Testis (tissue), 3 donors: ENCODE data around the gene GRIK2. TPM values are rescaled to one million over a fixed set of nuclear protein-coding genes. Genes with fewer than 3 reads are reported as not detected.

Experiments
- DNase-seq: peaks from one replicate; pipeline ENCODE4 v3.0.0-alpha.2; 2019
- H3K27ac ChIP-seq, 2 donors: fragments of 200-600 bp; sonication (generic); one replicate each; pipeline ENCODE4 v1.5.1; 2019
- H3K27me3 ChIP-seq: fragments of 200-600 bp; sonication (generic); one replicate; pipeline ENCODE4 v1.5.1; 2019
- H3K36me3 ChIP-seq: fragments of 200-600 bp; sonication (generic); one replicate; pipeline ENCODE4 v1.5.1; 2017; ENCODE audit warnings: low read depth; ENCODE audit errors: missing control alignments
- H3K4me1 ChIP-seq: fragments of 200-600 bp; sonication (generic); one replicate; pipeline ENCODE4 v1.5.1; 2019
- H3K4me3 ChIP-seq, 2 donors: fragments of 200-600 bp; sonication (generic); one replicate each; pipeline ENCODE4 v1.5.1; 2017 to 2019
- H3K9me3 ChIP-seq: fragments of 200-600 bp; sonication (generic); one replicate; pipeline ENCODE4 v1.5.1; 2017
- POLR2A ChIP-seq: fragments of 450-650 bp; IDR thresholded peaks from one replicate; pipeline ENCODE4 v1.6.1; 2017; ENCODE audit warnings: antibody characterized with exemption, mild to moderate bottlenecking, moderate library complexity
- WGBS, 2 donors: methylation state at CpG; one replicate each; pipeline ENCODE4 v1.1.5; 2018; 5-methylcytosine and 5-hydroxymethylcytosine counted together
- intact Hi-C: fragments of 100-400 bp; cut with DNase I; formaldehyde crosslinking; loops from one replicate; pipeline ENCODE4 v1.15.1; 2023; ENCODE audit warnings: low total_unique reads
- polyA plus RNA-seq: library from polyadenylated mRNA; stranded (reverse); fragments of 350-450 nt; fragmentation: Illumina TruSeq; extraction: RNeasy Lipid Tissue Mini Kit (QIAGEN cat#74804); gene quantifications from one replicate; pipeline ENCODE4 v1.2.3, GENCODE V29; 2014; ENCODE audit warnings: low read depth, low replicate concordance; ENCODE audit not compliant: insufficient read depth
- total RNA-seq, 2 donors: library from RNA; depleted of rRNA; stranded (reverse); fragments of >200 nt; gene quantifications; one replicate each; pipeline ENCODE4 v1.2.3, GENCODE V29; 2016
- TF ChIP-seq, protein P1 (sequence below), 3 experiments: fragments of 450-650 bp in 2 of 3; fragments of 200-600 bp in 1 of 3; sonication (generic) in 1 of 3; IDR thresholded peaks; one replicate each; pipeline ENCODE4 v1.5.1; 2016 to 2019; ENCODE audit warnings: antibody characterized with exemption in 3 of 3, mild to moderate bottlenecking in 2 of 3, moderate library complexity in 1 of 3

Gene GRIK2
- total and polyA plus RNA-seq, 3 donors from 2014 or later: 1.1 to 23.5 (median 12.4) TPM

DNA sequence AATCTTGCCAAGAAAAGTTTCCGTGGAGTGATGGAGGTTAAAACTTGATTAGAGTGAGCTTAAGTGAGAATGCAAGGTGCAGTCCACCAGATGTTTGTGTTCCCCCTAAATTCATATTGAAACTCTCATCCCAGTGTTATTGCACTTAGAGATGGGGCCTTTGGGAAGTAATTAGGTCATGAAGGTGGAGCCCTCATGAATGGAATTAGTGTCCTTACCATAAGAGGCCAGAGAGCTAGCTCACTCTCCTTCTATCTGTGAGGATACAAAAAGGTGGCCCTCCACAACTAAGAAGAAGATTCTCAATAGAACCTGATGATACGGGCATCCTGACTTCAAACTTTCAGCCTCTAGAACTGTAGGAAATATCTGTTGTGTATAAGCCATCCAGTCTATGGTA is 258.6 kb downstream of the GRIK2 start:
- no peaks in the 10 kb centered on the region for H3K27me3 ChIP-seq
- TF ChIP-seq, protein P1, sequence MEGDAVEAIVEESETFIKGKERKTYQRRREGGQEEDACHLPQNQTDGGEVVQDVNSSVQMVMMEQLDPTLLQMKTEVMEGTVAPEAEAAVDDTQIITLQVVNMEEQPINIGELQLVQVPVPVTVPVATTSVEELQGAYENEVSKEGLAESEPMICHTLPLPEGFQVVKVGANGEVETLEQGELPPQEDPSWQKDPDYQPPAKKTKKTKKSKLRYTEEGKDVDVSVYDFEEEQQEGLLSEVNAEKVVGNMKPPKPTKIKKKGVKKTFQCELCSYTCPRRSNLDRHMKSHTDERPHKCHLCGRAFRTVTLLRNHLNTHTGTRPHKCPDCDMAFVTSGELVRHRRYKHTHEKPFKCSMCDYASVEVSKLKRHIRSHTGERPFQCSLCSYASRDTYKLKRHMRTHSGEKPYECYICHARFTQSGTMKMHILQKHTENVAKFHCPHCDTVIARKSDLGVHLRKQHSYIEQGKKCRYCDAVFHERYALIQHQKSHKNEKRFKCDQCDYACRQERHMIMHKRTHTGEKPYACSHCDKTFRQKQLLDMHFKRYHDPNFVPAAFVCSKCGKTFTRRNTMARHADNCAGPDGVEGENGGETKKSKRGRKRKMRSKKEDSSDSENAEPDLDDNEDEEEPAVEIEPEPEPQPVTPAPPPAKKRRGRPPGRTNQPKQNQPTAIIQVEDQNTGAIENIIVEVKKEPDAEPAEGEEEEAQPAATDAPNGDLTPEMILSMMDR (IDR thresholded peaks at IDR 0.05): no peak
- TF ChIP-seq POLR2A: no peak
- H3K27ac ChIP-seq: no peak overlapping the region
- no peak for DNase-seq
- no peaks in the 10 kb centered on the region for H3K9me3 ChIP-seq
- H3K36me3 ChIP-seq: no peaks in the 10 kb centered on the region
- intact Hi-C loops: no loop called here
- H3K4me3 ChIP-seq: no peak overlapping the region
- 83 to 87% methylated on average over 2 of the region's 2 CpGs for WGBS, 2 donors
- H3K4me1 ChIP-seq: no peaks in the 10 kb centered on the region

DNA sequence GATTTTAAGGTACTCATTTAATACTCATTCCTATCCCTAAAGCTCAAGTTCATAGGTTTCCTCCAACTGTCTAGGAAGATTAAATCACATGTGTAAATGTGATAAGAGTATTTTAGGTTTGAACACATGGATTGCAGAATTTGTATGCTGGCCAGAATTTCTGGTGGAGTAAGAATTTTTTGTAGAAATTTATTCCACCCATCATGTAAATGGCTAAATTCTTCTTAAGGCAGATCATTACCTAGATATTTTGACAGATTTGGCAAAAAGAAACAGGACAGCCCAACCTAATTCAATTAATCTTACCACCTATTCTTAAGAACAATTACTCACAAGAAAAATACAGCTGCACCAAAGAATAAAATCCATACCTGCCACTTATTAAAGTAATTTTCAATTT is 261.6 kb downstream of the GRIK2 start:
- TF ChIP-seq, protein P1 (IDR thresholded peaks at IDR 0.05): no peak
- TF ChIP-seq POLR2A: no peak
- Histone ChIP-seq H3K27ac (no peak overlapping the region), H3K36me3 (no peaks in the 10 kb centered on the region), H3K27me3 (no peaks in the 10 kb centered on the region), H3K4me1 (no peaks in the 10 kb centered on the region), H3K4me3 (no peak overlapping the region), H3K9me3 (no peaks in the 10 kb centered on the region)
- intact Hi-C loops: no loop called here
- no peak for DNase-seq

DNA sequence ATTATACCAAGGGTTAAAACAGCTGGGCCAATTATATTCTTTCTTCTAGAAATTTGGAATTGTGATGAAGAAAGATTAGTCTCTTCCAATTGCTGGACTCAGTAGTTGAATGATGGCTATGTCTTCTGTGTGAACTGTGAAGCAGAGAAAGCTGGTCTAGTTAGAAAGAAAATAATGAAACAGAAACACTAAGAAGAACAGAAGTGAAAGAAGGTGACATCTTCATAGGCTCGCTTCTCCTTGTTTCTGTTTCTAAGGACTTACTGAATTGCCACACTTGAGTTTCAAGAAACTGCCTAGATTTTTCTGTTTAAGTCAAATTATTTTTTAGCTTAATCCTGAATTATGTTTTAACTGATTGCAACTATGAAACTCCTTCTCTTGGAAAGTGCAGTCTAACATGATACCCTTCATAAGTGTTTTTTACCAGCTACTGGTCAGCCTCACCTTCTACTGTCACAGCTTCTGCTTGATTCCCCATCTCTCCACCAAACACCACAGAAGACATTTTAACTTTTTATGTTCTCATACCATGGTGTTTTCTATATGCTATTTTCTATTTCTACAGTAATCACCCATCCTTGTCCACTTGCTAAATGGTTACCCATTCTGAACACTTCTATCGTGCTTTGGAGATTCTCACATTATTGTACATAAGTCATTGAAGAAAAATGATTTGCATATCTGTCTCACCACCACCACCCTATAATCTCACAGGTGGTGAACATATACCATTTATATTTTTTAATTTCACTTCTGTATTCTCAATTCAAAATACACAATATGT is 268.8 kb downstream of the GRIK2 start:
- no peak overlapping the region for H3K27ac ChIP-seq
- no peaks in the 10 kb centered on the region for H3K4me1 ChIP-seq
- H3K9me3 ChIP-seq: no peaks in the 10 kb centered on the region
- no peak for DNase-seq
- TF ChIP-seq POLR2A: no peak
- TF ChIP-seq, protein P1 (IDR thresholded peaks at IDR 0.05): no peak
- H3K36me3 ChIP-seq: no peaks in the 10 kb centered on the region
- intact Hi-C loops: no loop called here
- WGBS, 2 donors: 90 to 91% methylated on average over 2 of the region's 2 CpGs
- no peak overlapping the region for H3K4me3 ChIP-seq
- H3K27me3 ChIP-seq: no peaks in the 10 kb centered on the region

DNA sequence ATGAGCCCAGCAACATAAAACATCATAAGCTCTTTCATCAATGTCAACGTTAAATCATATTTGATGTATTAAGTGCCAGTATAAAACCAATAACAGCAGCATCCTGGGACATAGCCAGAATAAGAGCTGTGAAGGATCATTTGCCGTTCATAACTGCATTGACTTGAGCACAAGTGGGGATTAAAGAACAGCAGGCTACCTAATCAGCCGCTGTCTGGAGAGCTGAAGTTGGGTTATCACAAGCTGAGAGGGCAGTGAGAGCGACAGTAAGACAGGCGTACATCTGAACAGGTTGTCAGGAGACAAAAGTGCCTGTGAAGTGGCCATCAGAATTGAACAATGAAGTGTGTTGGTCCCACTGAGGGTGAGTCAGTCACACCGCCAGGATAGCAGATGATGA is 269.6 kb downstream of the GRIK2 start:
- WGBS, 2 donors: 58 to 61% methylated on average over 6 of the region's 6 CpGs
- no peak overlapping the region for H3K27ac ChIP-seq
- no peaks in the 10 kb centered on the region for H3K27me3 ChIP-seq
- no peaks in the 10 kb centered on the region for H3K9me3 ChIP-seq
- intact Hi-C loops: no loop called here
- TF ChIP-seq POLR2A: no peak
- TF ChIP-seq, protein P1 (IDR thresholded peaks at IDR 0.05): no peak
- no peak overlapping the region for H3K4me3 ChIP-seq
- DNase-seq: no peak
- H3K36me3 ChIP-seq: no peaks in the 10 kb centered on the region
- no peaks in the 10 kb centered on the region for H3K4me1 ChIP-seq

DNA sequence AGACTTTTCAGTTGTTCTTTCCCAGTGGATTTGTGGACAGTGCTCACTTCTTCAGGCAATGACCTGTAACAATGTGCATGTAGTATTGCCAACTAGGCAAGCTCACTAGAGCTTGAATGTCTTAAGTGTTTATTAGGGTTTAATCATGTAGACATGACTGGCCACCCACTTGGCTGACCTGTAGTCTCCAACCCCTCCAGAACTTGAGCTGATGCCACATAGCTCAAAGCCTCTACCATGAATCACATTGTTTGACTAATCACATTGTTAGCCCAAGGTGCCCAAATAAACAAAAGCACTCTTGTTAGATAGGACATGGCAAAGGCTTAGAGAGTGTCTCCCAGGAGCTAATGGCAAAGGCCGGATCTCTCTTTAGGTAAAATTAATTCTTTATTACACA is 272.7 kb downstream of the GRIK2 start:
- Histone ChIP-seq H3K27me3 (no peaks in the 10 kb centered on the region), H3K4me1 (no peaks in the 10 kb centered on the region), H3K27ac (no peak overlapping the region), H3K36me3 (no peaks in the 10 kb centered on the region), H3K4me3 (no peak overlapping the region), H3K9me3 (no peaks in the 10 kb centered on the region)
- WGBS, 2 donors: 70 to 75% methylated on average over 1 of the region's 1 CpG
- no peak for TF ChIP-seq POLR2A
- TF ChIP-seq, protein P1 (IDR thresholded peaks at IDR 0.05): no peak
- intact Hi-C loops: no loop called here
- DNase-seq: no peak
